HG03378 (cell line): Measurements from ENCODE around the gene PGM2L1.
"Not testable (repeated sequence)": the region's sequence is repeated elsewhere in the genome, so short reads cannot be mapped to it uniquely, and the experiment has no call there.

ENCODE experiments used
- ATAC-seq: cut with Tn5 transposase; IDR thresholded peaks from one replicate; pipeline ENCODE4 v1.9.1; 2021; ENCODE audit warnings: mild to moderate bottlenecking, moderate library complexity; ENCODE audit not compliant: unreplicated experiment

The PGM2L1 gene

GRCh38 chr11:74341921-74342320 lies 56.3 kb downstream of the PGM2L1 start:
- no peak for ATAC-seq

- no peak for ATAC-seq
Measured at GRCh38 chr11:74339619-74340018, 58.6 kb downstream of the PGM2L1 start.

- no peak for ATAC-seq
Measured at GRCh38 chr11:74338963-74339362, 59.3 kb downstream of the PGM2L1 start.

- no peak for ATAC-seq
Measured at GRCh38 chr11:74333193-74333592, 65.0 kb downstream of the PGM2L1 start.

GRCh38 chr11:74332291-74332690 lies 65.9 kb downstream of the PGM2L1 start:
- ATAC-seq: no peak

- ATAC-seq: not testable (repeated sequence)
Measured at GRCh38 chr11:74331000-74331399, 67.2 kb downstream of the PGM2L1 start.

- no peak for ATAC-seq
Measured at GRCh38 chr11:74330075-74330858, 68.0 kb downstream of the PGM2L1 start.

- no peak for ATAC-seq
Measured at GRCh38 chr11:74327076-74327475, 71.2 kb downstream of the PGM2L1 start.

- ATAC-seq: no peak
Measured at GRCh38 chr11:74326665-74327064, 71.6 kb downstream of the PGM2L1 start.

- no peak for ATAC-seq
Measured at GRCh38 chr11:74325649-74326645, 72.3 kb downstream of the PGM2L1 start.

- ATAC-seq: no peak
Measured at GRCh38 chr11:74322667-74323066, 75.6 kb downstream of the PGM2L1 start.

GRCh38 chr11:74321487-74322188 lies 76.6 kb downstream of the PGM2L1 start:
- ATAC-seq: no peak

- ATAC-seq: no peak
Measured at GRCh38 chr11:74320538-74320937, 77.7 kb downstream of the PGM2L1 start.

GRCh38 chr11:74319139-74319816 lies 79.0 kb downstream of the PGM2L1 start:
- ATAC-seq: no peak

- ATAC-seq: no peak
Measured at GRCh38 chr11:74318241-74318932, 79.8 kb downstream of the PGM2L1 start.

- ATAC-seq: no peak
Measured at GRCh38 chr11:74316772-74317505, 81.3 kb downstream of the PGM2L1 start.

GRCh38 chr11:74312326-74312725 lies 85.9 kb downstream of the PGM2L1 start:
- ATAC-seq: no peak

- no peak for ATAC-seq
Measured at GRCh38 chr11:74311352-74311926, 86.8 kb downstream of the PGM2L1 start, which contains the start of gene P4HA3. Gene P4HA3 (minus strand): TSS chr11:74311640. CDS start chr11:74311611, 29 bp downstream.

- ATAC-seq: no peak
Measured at GRCh38 chr11:74310857-74311256, 87.4 kb downstream of the PGM2L1 start.
